HG03108 (cell line): Measurements from ENCODE around the gene LARP4B.
"Not testable (repeated sequence)": the region's sequence is repeated elsewhere in the genome, so short reads cannot be mapped to it uniquely, and the experiment has no call there.

Experiments
- ATAC-seq: cut with Tn5 transposase; IDR thresholded peaks from one replicate; pipeline ENCODE4 v1.9.1; 2021; ENCODE audit warnings: moderate library complexity; ENCODE audit not compliant: unreplicated experiment

Gene LARP4B

DNA sequence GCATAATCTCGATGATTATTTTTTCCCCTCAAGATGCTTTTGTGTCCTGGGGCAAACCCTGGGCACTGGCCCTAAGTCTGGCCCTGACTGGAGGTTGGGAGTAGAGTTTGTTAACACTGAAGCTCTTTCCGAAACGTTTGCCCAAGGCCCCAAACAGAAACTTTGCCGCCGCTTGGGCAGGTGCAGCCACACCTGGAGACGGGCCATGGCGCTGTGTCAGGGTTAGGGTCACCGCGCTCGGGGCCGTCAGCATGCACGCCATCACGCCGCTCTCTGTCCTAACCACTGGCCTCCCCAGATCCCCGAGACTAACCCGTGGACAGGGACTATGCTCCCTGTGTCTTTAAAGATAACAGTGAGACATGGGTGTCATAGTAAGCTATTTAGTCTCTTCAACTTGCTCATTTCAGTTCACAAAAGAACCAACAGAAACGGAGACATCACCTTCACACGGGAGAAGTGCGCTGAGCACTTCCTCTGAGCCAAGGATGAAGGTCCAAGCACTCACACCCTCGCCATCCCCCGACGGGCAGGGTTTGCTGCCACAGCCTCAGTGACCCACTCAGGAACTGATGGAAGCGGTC lies 156.8 kb downstream of the LARP4B start:
- no peak for ATAC-seq

DNA sequence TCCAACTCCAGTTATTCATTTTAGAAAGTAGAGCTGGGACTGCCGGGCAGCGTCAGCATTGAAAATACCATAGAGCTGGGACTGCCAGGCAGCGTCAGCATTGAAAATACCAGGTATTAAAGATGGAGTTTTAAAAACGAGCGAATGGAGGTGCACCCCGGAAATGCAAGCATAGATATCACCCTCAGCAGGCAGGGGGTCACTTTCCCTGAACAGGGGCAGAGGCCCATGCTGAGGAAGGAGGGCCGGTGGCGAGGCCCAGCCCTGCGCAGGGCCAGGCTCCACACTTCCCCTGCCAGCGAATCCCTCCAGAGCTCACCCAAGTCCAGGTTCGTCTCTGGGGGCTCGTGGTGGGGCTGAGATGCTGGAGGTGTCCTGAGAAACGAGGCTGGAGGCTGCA lies 157.3 kb downstream of the LARP4B start:
- no peak for ATAC-seq

DNA sequence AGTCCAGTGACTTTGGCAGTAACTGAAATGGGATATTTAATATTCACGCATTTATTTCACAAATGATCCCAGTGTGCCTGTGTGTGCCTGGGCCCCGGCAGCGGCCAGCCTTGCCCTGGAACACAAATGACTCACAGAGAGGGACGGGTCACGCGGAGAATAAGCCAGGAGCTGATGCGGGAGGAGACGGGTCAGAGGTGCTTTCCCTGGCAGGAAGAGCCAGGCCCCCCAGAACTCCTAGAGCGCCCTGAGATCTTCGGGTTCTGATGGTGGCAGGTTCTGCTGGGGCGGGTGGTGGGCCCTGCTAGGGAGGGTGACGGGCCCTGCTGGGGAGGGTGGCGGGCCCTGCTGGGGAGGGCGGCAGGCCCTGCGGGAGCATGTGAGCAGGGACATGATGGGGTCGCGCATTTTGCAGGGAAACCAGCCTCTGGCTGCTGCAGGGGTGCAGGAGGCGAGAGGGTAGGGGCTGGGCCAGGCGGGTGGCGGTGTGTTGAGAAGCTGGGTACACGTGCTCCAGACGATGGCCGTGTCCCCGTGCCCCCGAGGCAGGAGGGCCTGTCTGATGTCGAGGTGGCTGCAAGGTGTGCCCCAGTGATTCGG lies 157.8 kb downstream of the LARP4B start:
- no peak for ATAC-seq

DNA sequence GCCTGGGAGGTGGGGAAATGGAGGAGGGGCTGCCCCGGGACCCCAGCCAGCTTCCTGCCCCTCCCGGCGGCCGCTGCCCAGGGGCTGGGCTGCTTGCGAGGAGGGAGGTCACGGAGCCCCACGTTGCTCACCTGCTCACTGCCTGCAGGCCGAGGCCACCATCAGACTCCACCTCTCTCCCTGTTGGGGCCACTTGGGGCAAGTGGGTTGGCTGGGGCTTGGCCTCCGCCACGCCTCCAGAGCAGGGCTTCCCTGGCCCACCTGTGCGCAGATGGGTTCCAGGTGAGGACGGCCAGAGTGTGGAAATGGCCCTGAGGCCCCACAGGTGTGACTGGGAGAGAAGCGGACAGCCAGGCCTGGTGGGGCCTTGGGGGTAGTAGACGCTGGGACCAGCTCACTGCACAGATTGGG lies 159.3 kb downstream of the LARP4B start:
- no peak for ATAC-seq

DNA sequence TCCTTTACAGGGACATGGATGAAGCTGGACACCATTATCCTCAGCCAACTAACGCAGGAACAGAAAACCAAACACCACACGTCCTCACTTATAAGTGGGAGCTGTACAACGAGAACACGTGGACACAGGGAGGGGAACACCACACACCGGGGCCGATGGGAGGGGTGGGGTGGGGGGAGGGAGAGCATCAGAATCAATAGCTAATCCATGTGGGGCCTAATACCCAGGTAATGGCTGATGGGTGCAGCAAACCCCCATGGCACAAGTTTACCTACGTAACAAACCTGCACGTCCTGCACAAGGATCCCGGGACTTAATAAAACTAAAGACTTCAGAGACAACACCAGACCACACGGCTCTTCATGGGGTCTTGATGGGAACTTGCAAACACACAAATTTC lies 159.9 kb downstream of the LARP4B start:
- ATAC-seq = no peak

DNA sequence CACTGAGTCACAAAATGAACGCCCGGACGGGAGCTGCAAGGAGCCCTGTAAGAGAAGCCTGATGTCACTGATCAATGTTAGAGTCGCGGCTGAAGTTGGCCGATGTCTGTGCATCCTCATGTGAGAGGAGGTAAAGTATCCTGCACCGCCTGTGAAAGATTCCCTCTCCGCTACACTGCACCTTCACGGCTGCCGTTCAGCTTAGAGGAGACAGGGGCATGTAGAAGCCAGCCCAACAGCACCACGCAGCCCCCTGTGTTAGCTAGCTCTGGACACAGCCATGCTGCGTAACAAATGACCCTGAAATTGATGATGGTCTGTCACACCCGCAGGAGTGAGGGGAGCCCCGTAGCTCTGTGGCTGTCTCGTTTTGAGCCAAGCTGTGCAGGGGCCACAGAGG lies 160.5 kb downstream of the LARP4B start:
- no peak for ATAC-seq

DNA sequence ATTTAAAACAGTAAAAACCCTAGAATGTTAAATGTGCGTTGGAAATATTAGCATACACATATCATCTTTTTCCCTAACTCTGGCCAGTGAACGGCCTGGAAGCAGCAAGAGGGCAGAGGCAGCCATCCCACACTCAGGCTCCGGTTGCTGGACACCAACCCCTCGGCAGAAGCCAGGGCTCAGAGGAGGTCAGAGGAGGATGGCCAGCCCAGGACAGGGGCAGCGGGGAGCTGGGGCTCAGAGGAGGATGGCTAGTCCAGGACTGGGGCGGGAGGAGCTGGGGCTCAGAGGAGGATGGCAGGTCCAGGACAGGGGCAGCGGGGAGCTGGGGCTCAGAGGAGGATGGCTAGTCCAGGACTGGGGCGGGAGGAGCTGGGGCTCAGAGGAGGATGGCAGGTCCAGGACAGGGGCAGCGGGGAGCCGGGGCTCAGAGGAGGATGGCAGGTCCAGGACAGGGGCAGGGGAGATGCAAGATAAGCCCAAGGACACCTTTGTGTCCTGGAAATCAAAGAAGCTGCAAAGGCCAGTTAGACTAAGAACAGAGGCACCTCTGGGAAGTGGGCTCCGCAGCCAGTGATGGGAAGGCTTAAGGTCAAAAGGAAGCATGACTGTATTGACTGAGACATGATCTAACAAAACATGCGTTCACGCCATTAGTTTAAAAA lies 161.3 kb downstream of the LARP4B start:
- not testable (repeated sequence) for ATAC-seq

DNA sequence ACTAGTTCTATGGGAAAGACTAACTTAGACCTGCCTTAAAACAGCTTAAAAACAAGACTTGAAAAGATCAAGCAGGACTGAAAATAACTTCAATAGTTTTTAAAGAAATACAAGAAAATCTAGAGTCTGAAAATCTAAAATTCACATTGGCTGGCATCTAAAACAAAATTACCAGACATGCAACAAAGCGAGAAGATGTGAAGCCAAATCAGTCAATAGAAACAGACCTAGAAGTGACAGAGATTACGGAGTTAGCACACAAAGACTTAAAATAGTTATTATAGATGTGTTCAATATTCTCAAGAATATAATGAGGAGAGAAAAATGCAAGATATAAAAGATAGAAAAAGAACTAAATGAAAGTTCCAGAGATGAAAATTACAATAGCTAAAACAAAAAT lies 163.7 kb downstream of the LARP4B start:
- ATAC-seq = no peak

DNA sequence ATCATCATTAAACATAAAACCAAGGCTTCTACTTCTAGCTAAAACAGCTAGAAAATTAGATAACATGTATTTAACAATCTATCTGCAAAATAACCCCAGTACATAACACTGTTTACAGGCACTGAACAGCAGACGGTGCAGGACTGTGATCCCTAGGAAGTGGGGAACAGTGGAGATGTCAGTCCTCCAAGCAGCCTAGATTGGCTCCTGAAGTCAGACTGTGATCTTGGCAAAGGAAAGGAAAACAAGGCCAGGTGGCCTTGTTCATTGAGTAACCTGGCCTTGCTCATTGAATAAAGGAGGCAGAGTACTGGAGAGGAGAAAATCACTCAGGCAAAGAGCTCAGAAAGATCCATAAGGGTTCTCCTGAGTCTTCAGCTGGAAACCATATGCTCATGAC lies 164.3 kb downstream of the LARP4B start:
- no peak for ATAC-seq

DNA sequence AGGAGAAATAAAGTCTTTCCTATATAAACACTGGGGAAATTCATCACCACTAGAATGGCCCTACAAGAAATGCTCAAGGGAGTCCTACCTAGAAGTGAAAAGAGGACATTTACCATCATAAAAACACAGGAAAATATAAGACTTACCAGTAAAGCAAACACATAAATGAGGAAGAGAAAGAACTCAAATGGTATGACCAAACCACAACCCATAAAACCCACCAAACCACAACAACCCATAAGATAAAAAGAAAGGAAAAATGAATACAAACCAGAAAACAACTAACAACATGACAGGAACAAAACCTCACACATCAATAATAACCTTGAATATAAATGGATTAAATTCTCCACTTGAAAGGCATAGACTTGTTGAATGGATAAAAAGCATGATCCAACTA lies 170.1 kb downstream of the LARP4B start:
- ATAC-seq = no peak

DNA sequence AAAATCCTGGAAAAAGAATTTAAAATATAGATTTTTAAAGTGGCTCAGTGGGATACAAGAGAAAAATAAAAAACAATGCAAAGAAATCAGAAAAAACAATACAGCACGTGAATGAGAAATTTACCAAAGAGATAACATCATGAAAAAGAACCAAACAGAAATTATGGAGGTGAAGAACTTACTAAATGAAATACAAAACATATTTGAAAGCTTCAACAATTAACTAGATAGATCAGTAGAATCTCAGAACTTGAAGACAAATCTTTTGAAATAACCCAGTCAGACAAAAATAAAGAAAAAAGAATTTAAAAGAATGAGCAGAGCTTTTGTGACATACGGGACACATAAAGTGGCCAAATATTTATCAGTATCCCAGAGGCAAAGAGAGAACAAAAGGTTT lies 170.9 kb downstream of the LARP4B start:
- no peak for ATAC-seq

DNA sequence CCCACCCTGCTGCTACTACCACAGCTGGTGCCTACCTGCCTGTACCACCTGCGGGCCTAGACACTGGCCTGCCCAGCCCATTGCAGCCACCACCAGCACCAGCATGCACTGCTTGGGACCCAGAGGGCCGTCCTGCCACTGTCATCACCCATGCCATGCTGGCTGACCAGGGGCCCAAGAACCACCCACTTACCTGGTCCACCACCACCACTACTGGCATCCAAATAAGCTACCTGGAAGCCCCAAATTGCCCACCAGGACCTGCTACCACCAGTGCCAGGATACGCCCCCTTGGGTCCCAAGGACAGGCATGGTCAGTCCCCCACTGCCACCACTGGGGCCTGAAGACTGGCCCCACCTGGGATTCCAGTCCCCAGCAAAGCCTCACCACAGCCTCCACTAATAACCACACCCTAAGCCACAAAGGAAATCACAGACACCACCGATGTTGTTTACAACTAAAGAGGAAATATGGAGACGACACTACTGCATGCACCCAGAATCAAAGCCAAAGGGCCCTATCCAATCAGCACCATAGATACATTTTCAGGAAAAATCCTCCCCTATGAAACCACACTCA lies 171.5 kb downstream of the LARP4B start:
- ATAC-seq = no peak
